Cardiac fibroblast (primary cell): ENCODE results near the gene AIFM1.
A peak's percentile ranks its signal among the peaks of the same experiment; 100 is the strongest.

Experiments used
- DNase-seq, 2 donors: peaks; one replicate each; pipeline versions ENCODE4 v3.0.0 to v3.0.0-alpha.2; 2010; ENCODE audit warnings: low read depth in 2 of 2
- H3K4me3 ChIP-seq, 2 donors: replicated peaks in 1 of 2; 1 replicate in 1 of 2; 2 replicates in 1 of 2; pipeline ENCODE4 v1.5.1; 2011; ENCODE audit warnings: low read depth in 2 of 2, low read length in 2 of 2, mild to moderate bottlenecking in 2 of 2, moderate library complexity in 1 of 2
- CTCF ChIP-seq: IDR thresholded peaks from one replicate; pipeline ENCODE4 v1.5.1; 2011; ENCODE audit warnings: low read depth, mild to moderate bottlenecking, low read length, inconsistent platforms

The AIFM1 gene

GRCh38 chrX:130171446-130172126, 5.9 kb upstream of the AIFM1 start, which contains the start of gene RAB33A:
RAB33A (plus strand) TSS chrX:130171962; CDS start chrX:130172063, 101 bp downstream.
- no peak for TF ChIP-seq CTCF
- peak within 1 kb of the TSS; percentile 43 to 48 for H3K4me3 ChIP-seq
- DNase-seq: peak in 1 of 2 donors; percentile 21

GRCh38 chrX:130170752-130171445, 5.3 kb upstream of the AIFM1 start:
- H3K4me3 ChIP-seq: peak overlapping the region; percentile 43 to 48
- no peak for TF ChIP-seq CTCF
- DNase-seq: no peak

GRCh38 chrX:130167040-130167439, 1.4 kb upstream of the AIFM1 start:
- peak overlapping the region in 1 of 2 donors; percentile 72 for H3K4me3 ChIP-seq
- DNase-seq: no peak
- TF ChIP-seq CTCF: no peak

- no peak for TF ChIP-seq CTCF
- no peak for DNase-seq
- peak overlapping the region; percentile 66 to 72 for H3K4me3 ChIP-seq
These were observed 799 bp upstream of the AIFM1 start for GRCh38 chrX:130166503-130166777.

GRCh38 chrX:130165181-130165702, 399 bp downstream of the AIFM1 start:
- no peak for TF ChIP-seq CTCF
- peak in 1 of 2 donors; percentile 62 for DNase-seq
- peak overlapping the region; percentile 66 to 72 for H3K4me3 ChIP-seq

GRCh38 chrX:130163398-130163797, 2.2 kb downstream of the AIFM1 start:
- no peak overlapping the region for H3K4me3 ChIP-seq
- no peak for TF ChIP-seq CTCF
- no peak for DNase-seq
